ENCODE measurements around the gene ARHGAP24.
"Not testable (repeated sequence)": the region's sequence is repeated elsewhere in the genome, so short reads cannot be mapped to it uniquely, and the experiment has no call there.

The ARHGAP24 gene

DNA sequence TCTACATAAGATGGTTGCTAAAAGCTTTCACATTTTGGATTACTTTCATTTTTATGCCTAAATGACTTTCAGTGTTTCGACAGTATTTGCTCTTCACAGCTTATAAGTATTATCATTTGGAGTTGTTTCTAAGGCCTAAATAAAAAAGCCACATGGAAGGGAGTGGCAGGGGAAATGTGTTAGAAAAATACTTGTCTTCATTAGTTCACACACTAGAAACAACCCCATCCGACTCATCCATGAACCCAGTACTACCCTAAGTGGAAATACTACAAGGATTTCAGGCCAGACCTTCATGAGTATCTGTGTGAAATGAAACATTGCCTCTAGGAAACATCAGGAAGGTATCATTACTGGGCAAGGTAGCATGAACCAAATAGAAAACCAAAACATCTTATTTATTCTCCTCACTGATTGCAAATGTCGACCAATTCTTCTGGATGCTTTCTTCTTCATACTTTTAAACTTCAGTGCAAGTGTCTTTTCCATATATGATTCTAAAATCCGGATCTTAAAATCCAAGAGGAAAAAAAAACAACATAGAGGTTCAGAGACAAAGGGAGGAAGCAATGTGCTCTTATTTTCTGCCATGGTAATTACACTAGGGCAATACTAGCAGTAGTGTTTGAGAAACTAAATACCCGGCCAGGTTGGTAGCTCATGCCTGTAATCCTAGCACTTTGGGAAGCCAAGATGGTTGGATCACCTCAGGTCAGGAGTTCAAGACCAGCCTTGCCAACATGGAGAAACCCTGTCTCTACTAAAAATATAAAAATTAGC is 349.4 kb downstream of the ARHGAP24 start:
- DNase-seq: no peak

DNA sequence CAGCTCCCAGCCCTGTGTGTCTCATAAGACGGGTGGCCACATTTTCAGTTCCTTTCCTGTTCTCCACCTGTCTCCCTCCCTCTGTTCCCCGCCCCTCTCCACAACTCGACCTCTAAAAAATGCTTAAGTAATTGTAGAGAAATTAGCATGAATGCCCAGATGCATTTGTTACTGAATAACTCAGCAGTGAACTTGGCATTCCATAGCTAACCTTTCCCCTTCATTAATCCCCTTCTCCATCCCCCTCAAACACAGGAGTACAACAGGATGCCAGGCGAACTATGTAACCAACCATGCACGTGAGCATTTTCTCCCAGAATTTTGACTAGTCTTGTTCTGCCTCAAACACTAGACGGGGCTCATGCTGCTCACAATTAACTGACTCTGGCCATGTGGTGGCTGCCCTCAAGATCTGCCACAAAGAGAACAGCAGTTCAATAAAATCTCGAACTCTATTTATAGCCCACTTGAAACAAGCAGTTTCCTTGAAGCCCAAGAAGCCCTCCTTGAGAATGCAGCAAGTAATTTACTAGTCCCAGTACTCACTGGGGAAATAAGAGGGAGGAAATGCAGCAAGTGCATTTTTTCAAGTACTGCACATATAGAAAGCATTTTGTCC is 351.2 kb downstream of the ARHGAP24 start:
- DNase-seq: no peak

- no peak for DNase-seq
Observed at GRCh38 chr4:85828027-85828890, 353.3 kb downstream of the ARHGAP24 start.

DNA sequence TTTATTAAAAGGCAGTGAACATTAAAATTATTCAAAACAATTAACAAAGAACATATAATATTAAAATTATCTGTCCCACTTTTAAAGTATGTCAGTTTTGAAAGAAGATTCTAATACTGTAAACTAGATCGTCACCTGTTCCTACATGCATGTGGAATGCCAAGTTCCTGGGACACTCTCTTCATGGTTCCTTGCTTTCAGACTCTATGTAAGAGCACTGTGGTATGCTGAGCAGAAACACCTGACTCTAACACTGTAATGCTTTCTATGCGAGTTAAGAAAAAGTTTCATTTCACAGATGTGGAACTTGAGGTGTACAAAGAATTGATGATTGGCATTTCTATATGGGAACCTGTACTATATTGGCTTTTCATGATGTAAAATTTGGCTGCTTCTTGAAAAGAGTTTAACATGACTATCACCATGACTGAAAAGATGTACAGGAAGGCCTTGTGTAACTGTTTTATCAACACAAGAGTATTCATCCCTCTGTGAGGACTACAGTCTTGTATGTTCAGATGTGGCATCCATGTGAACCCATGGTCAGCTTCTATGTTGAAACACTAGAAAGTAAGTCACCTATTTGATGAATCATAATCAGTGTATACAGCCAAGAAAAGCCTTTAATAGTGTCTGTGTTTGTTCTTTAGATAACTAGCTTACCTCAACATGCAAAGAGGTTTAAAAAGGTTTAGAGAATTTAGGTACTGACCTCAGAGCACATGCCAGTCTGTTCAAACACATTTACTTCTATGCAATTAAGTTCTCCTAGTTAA is 354.5 kb downstream of the ARHGAP24 start:
- DNase-seq: no peak

DNA sequence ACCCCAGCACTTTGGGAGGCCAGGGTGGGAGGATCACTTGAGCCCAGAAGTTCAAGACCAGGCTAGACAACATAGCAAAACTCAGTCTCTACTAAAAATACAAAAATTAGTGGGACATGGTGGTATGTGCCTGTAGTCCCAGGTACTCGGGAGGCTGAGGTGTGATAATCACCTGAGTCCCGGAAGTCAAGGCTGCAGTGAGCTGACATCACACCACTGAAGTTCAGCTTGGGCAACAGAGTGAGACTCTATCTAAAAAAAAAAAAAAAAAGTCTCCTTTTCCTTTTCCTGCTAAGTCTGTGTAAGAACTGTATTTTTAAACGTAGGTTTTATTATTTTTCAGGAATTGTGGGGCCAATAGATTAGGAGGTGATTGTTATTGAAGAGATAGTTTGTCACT is 356.7 kb downstream of the ARHGAP24 start:
- DNase-seq: no peak

- DNase-seq: no peak
Observed at GRCh38 chr4:85833302-85833701, 358.4 kb downstream of the ARHGAP24 start.

- DNase-seq: no peak
Observed at GRCh38 chr4:85834934-85835333, 360.0 kb downstream of the ARHGAP24 start.

DNA sequence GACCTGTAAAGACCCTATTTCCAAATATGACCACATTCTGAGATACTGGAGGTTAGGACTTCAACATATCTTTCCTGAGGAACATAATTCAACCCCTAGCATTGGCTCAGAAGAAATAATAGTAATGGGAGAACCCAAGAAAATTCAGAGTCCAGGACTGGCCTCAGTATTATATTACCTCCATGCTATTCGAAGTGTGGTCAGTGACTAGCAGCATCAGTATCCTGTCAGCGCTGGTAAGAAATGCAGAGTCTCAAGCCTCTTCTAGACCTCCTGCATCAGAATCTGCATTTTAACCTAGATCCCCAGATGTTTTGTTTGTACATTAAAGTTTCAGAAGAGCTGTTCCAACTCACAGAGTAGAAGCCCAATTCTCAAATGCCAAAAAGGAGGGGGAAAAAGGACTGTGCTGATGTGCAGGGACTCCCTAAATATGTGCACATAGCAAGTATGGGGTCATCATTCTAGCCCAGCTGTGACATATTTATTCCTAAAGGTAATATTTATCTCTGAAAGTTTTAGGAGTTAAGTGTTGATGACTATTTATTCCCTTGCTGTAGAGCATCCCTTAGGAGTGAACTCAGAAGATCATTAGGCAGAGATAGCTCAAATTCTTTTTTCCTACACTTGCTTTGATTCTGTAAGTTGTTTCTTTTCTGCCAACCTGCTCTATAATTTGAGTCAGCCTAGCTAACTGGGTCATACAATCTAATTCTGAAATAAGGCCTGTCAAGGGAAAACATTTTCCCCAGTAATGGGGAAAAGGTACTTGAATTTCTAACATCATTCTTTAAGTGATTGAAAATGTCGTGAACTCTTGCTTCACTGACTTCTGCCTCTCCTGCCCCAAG is 361.9 kb downstream of the ARHGAP24 start:
- no peak for DNase-seq

DNA sequence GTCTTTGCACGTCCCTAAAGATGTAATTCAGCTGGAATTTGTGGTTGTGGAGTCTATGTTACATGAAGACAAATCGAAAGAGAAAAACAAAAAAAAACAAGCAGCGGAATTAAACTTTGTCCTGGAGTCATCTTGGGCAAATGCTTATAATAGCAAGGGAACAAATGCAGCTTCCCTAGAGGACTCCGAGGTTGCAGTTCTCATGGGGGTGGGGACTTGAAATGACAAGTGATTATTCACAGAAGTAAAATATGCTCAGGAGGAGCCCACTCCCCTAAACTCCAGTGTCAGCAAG is 362.4 kb downstream of the ARHGAP24 start:
- no peak for DNase-seq

DNA sequence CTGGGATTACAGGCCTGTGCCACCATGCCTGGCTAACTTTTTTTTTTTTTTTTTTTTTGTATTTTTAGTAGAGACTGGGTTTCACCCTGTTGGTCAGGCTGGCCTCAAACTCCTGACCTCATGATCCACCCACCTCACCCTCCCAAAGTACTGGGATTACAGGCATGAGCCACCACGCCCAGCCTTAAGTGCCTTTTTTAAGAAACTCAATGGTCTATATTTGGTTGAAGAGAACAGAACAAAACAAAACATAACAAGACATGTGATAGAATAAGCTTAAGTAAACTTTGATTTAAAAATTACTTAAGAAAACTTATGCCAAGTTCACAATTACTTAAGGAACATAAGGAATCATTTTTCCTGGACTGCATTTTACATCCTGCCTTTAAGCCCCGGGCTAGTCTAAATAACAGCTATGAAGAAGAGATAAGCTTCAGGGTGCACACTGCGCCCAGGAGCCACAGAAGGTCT is 365.1 kb downstream of the ARHGAP24 start:
- DNase-seq: not testable (repeated sequence)

DNA sequence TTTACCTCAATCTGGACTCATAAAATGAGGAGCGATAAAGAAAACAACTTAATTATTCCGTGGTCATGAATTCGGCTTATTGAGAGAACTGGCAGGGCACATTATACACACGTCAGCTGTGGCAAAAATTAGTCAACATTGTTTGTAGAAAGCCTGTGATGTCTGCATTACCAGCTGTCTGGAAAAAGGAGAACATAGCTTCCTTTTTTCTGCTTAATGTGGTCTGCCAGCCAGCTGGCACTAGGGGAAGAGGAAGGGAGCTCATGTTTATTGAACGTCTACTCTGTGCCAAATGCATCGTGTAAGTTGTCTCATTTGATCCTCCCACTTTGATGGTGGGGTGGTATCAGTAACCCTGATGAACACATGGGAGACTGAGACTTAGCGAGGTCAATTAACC is 367.6 kb downstream of the ARHGAP24 start:
- no peak for DNase-seq

- not testable (repeated sequence) for DNase-seq
Observed at GRCh38 chr4:85853740-85854139, 378.8 kb downstream of the ARHGAP24 start.

DNA sequence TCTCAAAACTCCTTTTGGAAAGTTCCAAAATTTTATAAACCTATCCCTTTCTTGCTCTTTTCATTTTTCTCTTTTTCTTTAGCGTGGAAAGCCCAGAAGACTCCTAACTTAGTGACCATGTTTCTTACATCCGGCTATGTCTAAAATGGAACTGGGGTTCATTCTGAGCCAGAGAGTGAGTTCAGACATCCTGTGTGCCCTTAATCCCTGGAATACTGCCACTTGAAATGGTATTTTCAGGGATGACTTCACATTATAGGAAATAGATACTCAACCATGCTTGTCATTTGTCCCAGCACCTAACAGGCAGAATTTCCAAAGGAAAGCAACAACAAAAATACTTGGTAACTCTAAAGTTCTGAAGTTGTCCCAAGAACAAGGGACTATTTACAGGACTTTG is 379.6 kb downstream of the ARHGAP24 start:
- no peak for DNase-seq

- DNase-seq: no peak
Observed at GRCh38 chr4:85860066-85860740, 385.3 kb downstream of the ARHGAP24 start.

DNA sequence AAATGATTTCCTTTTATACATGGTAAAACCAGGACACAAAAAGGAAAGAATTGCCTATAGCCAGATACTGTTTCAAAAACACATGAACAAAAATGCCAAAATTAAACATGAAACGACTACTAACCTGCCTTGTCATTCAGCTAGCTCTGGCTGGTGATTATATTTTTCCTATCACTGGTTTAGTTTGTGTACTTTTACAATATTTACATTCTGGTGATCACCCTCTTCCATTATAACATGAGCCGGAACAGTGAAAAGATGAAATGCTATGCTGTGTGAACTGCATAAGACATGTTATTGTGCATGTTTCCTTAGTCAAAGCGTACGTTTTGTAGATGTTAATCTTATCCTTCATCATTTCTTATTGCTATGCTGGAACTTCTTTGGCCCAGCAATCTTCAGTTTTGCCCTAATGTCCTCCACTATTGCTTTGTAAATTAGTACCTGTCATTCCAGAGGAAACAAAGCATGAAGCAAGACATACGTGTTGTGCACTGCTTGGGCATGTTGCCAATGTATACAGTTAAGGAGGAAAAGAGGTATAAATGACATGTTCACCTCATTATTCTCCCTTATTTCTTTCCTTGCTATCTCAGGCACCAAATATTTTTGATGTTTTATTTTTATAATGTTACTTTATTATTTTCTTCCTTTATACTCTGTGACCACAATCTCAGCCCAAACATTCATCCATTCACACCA is 386.3 kb downstream of the ARHGAP24 start:
- no peak for DNase-seq

DNA sequence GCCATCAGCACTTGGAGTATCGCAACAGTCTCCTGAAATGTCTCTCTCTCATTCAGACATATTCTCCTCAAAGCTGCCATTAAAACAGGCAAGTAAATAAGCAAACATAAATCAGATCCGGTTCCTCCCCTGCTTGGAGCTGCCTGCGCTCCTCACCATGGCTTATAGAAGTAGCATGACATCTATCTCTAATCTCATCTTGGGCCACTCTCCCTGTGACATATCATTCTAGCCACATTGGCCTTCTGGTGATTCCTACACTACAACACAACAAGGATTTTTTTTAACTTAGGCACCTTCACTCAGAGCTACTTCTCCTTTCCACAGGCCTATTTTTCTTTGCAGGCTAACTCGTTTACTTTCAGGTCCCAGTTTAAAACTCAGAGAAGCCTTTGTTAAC is 387.9 kb downstream of the ARHGAP24 start:
- DNase-seq: no peak

- DNase-seq: no peak
Observed at GRCh38 chr4:85864259-85865205, 389.6 kb downstream of the ARHGAP24 start.

GRCh38 chr4:85865256-85865655 is 390.3 kb downstream of the ARHGAP24 start:
- DNase-seq: no peak

- no peak for DNase-seq
Observed at GRCh38 chr4:85866508-85866907, 391.6 kb downstream of the ARHGAP24 start.

Measured in effector CD8-positive, alpha-beta T cell (primary cell).